Adrenal gland (tissue), 5 donors: Measurements from ENCODE around the gene ERC2.

ENCODE experiments used
- POLR2A ChIP-seq, 2 donors: fragments of 450-650 bp; IDR thresholded peaks; one replicate each; pipeline ENCODE4 v1.6.1; 2017; ENCODE audit warnings: antibody characterized with exemption in 2 of 2, mild to moderate bottlenecking in 2 of 2, moderate library complexity in 1 of 2
- TF ChIP-seq, protein P1 (sequence below), 6 experiments: fragments of 450-650 bp in 4 of 6; fragments of 200-600 bp in 2 of 6; sonication (generic) in 1 of 6; IDR thresholded peaks; 1 replicate in 5 of 6; 2 replicates in 1 of 6; pipeline versions ENCODE4 v1.5.1 to v1.8.0; 2016 to 2021; ENCODE audit warnings: antibody characterized with exemption in 6 of 6, mild to moderate bottlenecking in 2 of 6, moderate library complexity in 1 of 6
- donor health status: DM: no; HTN: no; CAD: no.

DNA sequence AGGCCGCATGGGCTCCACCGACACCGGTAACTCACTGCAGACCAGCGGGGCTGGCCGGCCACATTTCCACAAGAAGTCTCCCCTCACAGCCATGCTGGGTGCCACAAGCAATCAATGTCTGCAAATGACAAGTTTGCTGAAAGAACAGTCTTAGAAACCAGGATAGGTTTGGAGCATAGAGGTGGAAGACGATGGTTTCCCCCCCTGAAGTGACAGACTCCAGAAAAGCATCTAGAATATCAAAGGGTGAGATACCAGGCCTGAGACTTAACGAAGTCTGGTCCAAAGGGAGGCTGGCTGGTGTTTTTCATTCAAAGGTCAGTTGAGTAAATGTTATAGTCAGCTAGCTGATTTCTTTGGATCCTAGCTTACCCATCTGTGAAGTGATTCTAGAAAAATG, 931.1 kb downstream of the ERC2 start:
- no peak for TF ChIP-seq POLR2A (IDR thresholded peaks at IDR 0.05)
- TF ChIP-seq, protein P1, sequence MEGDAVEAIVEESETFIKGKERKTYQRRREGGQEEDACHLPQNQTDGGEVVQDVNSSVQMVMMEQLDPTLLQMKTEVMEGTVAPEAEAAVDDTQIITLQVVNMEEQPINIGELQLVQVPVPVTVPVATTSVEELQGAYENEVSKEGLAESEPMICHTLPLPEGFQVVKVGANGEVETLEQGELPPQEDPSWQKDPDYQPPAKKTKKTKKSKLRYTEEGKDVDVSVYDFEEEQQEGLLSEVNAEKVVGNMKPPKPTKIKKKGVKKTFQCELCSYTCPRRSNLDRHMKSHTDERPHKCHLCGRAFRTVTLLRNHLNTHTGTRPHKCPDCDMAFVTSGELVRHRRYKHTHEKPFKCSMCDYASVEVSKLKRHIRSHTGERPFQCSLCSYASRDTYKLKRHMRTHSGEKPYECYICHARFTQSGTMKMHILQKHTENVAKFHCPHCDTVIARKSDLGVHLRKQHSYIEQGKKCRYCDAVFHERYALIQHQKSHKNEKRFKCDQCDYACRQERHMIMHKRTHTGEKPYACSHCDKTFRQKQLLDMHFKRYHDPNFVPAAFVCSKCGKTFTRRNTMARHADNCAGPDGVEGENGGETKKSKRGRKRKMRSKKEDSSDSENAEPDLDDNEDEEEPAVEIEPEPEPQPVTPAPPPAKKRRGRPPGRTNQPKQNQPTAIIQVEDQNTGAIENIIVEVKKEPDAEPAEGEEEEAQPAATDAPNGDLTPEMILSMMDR (IDR thresholded peaks at IDR 0.05): no peak
